ENCODE measurements around the gene BAG2.

The BAG2 gene

GRCh38 chr6:57172136-57173055 lies at the start of gene BAG2:
BAG2 (plus strand) TSS chr6:57172326; CDS start chr6:57172698, 372 bp downstream.
- peak; percentile 85 for FAIRE-seq
- DNase-seq (ENCODE audit: insufficient read length, low spot score) = peak; percentile 67

- FAIRE-seq (no peak), DNase-seq (ENCODE audit: insufficient read length, low spot score) (no peak)
Observed at GRCh38 chr6:57123111-57123510, 49.0 kb upstream of the BAG2 start.

GRCh38 chr6:57127763-57128162 lies 44.4 kb upstream of the BAG2 start:
- no peak for DNase-seq (ENCODE audit: insufficient read length, low spot score)

GRCh38 chr6:57130661-57131177 lies 41.4 kb upstream of the BAG2 start:
- DNase-seq (ENCODE audit: insufficient read length, low spot score) = no peak
- FAIRE-seq = no peak

More at GRCh38 chr6:57127763-57128162, 44.4 kb upstream of the BAG2 start:
- no peak for FAIRE-seq

GRCh38 chr6:57134954-57135353 lies 37.2 kb upstream of the BAG2 start:
- FAIRE-seq (no peak), DNase-seq (ENCODE audit: insufficient read length, low spot score) (no peak)

- FAIRE-seq (no peak), DNase-seq (ENCODE audit: insufficient read length, low spot score) (no peak)
Observed at GRCh38 chr6:57135885-57136284, 36.2 kb upstream of the BAG2 start.

- FAIRE-seq (no peak), DNase-seq (ENCODE audit: insufficient read length, low spot score) (no peak)
Observed at GRCh38 chr6:57137350-57137749, 34.8 kb upstream of the BAG2 start.

GRCh38 chr6:57138026-57138425 lies 34.1 kb upstream of the BAG2 start:
- no peak for FAIRE-seq

GRCh38 chr6:57141451-57142177 lies 30.5 kb upstream of the BAG2 start:
- DNase-seq (ENCODE audit: insufficient read length, low spot score) (no peak), FAIRE-seq (no peak)

More at GRCh38 chr6:57138026-57138425, 34.1 kb upstream of the BAG2 start:
- no peak for DNase-seq (ENCODE audit: insufficient read length, low spot score)

- no peak for FAIRE-seq
Observed at GRCh38 chr6:57142178-57142525, 30.0 kb upstream of the BAG2 start.

GRCh38 chr6:57143690-57144089 lies 28.4 kb upstream of the BAG2 start:
- DNase-seq (ENCODE audit: insufficient read length, low spot score) = no peak
- FAIRE-seq = peak; percentile 66

More at GRCh38 chr6:57142178-57142525, 30.0 kb upstream of the BAG2 start:
- DNase-seq (ENCODE audit: insufficient read length, low spot score) = no peak

GRCh38 chr6:57147401-57147800 lies 24.7 kb upstream of the BAG2 start:
- no peak for FAIRE-seq

GRCh38 chr6:57147955-57148858 lies 23.9 kb upstream of the BAG2 start:
- no peak for DNase-seq (ENCODE audit: insufficient read length, low spot score)
- FAIRE-seq = no peak

More at GRCh38 chr6:57147401-57147800, 24.7 kb upstream of the BAG2 start:
- no peak for DNase-seq (ENCODE audit: insufficient read length, low spot score)

GRCh38 chr6:57158658-57159057 lies 13.5 kb upstream of the BAG2 start:
- DNase-seq (ENCODE audit: insufficient read length, low spot score) (no peak), FAIRE-seq (no peak)

GRCh38 chr6:57159127-57159526 lies 13.0 kb upstream of the BAG2 start:
- DNase-seq (ENCODE audit: insufficient read length, low spot score) (no peak), FAIRE-seq (no peak)

- DNase-seq (ENCODE audit: insufficient read length, low spot score) (no peak), FAIRE-seq (no peak)
Observed at GRCh38 chr6:57162028-57162427, 10.1 kb upstream of the BAG2 start.

- no peak for FAIRE-seq
- DNase-seq (ENCODE audit: insufficient read length, low spot score) = no peak
Observed at GRCh38 chr6:57162516-57162915, 9.6 kb upstream of the BAG2 start.

GRCh38 chr6:57163956-57164355 lies 8.2 kb upstream of the BAG2 start:
- DNase-seq (ENCODE audit: insufficient read length, low spot score) (no peak), FAIRE-seq (no peak)

- DNase-seq (ENCODE audit: insufficient read length, low spot score) (no peak), FAIRE-seq (no peak)
Observed at GRCh38 chr6:57165080-57165479, 7.0 kb upstream of the BAG2 start.

- DNase-seq (ENCODE audit: insufficient read length, low spot score) (peak; percentile 10), FAIRE-seq (no peak)
Observed at GRCh38 chr6:57173056-57173885, 1.1 kb downstream of the BAG2 start.
